HL-60 (cell line): ENCODE measurements around the gene CCDC47.

Experiments
- CTCF ChIP-seq: IDR thresholded peaks from one replicate; pipeline ENCODE4 v1.5.1; 2011; ENCODE audit warnings: low read length, control low read depth, inconsistent platforms; ENCODE audit not compliant: insufficient read depth
- GABPA ChIP-seq: IDR thresholded peaks from 2 replicates; pipeline ENCODE4 v1.6.1; 2012; ENCODE audit warnings: low read depth
- POLR2AphosphoS5 ChIP-seq: IDR thresholded peaks from 2 replicates; pipeline ENCODE4 v1.6.1; 2012; ENCODE audit warnings: low read depth
- REST ChIP-seq: IDR thresholded peaks from 2 replicates; pipeline ENCODE4 v1.6.1; 2012; ENCODE audit warnings: low read depth; ENCODE audit not compliant: insufficient replicate concordance

- TF ChIP-seq CTCF (no peak), POLR2AphosphoS5 (no peak), GABPA (no peak), REST (no peak)
Observed at GRCh38 chr17:63760771-63761539, 12.4 kb downstream of the CCDC47 start.
